Neural progenitor cell (in vitro differentiated cells): ENCODE data around the gene GPR61. TPM values are rescaled to one million over a fixed set of nuclear protein-coding genes. Genes with fewer than 3 reads are reported as not detected.

Experiments used
- DNase-seq: peaks from one replicate; pipeline ENCODE4 v3.0.0-alpha.2; 2016; ENCODE audit warnings: low spot score
- H2AFZ ChIP-seq: fragments of 200-600 bp; sonication (generic); replicated peaks from 2 replicates; pipeline ENCODE4 v1.6.1; 2016; ENCODE audit warnings: antibody characterized with exemption
- H3F3A ChIP-seq: fragments of 200-600 bp; sonication (generic); 2 replicates; pipeline ENCODE4 v1.6.1; 2016; ENCODE audit warnings: antibody characterized with exemption, low read depth
- H3K27ac ChIP-seq: fragments of 200-600 bp; sonication (generic); 2 replicates; pipeline ENCODE4 v1.5.1; 2016; ENCODE audit warnings: mild to moderate bottlenecking
- H3K27me3 ChIP-seq: fragments of 200-600 bp; sonication (generic); 2 replicates; pipeline ENCODE4 v1.6.1; 2016; ENCODE audit warnings: mild to moderate bottlenecking, moderate library complexity
- H3K36me3 ChIP-seq: fragments of 200-600 bp; sonication (generic); 2 replicates; pipeline ENCODE4 v1.5.1; 2016
- H3K4me1 ChIP-seq: fragments of 200-600 bp; sonication (generic); 2 replicates; pipeline ENCODE4 v1.6.1; 2016; ENCODE audit warnings: mixed run types
- H3K4me2 ChIP-seq: fragments of 200-600 bp; sonication (generic); 2 replicates; pipeline ENCODE4 v1.6.1; 2016
- H3K4me3 ChIP-seq: fragments of 200-600 bp; sonication (generic); 2 replicates; pipeline ENCODE4 v1.5.1; 2016
- H3K79me2 ChIP-seq: fragments of 200-600 bp; sonication (generic); 2 replicates; pipeline ENCODE4 v1.6.1; 2016; ENCODE audit warnings: low read depth
- H3K9ac ChIP-seq: fragments of 200-600 bp; sonication (generic); 2 replicates; pipeline ENCODE4 v1.6.1; 2016
- H3K9me3 ChIP-seq: fragments of 200-600 bp; sonication (generic); 2 replicates; pipeline ENCODE4 v1.5.1; 2016; ENCODE audit warnings: low read depth
- H4K20me1 ChIP-seq: fragments of 200-600 bp; sonication (generic); 2 replicates; pipeline ENCODE4 v1.6.1; 2016; ENCODE audit warnings: low read depth
- H3K27ac Mint-ChIP-seq: 3 replicates; pipeline ENCODE4 v1.8.0; 2021; ENCODE audit warnings: mixed read lengths
- H3K27me3 Mint-ChIP-seq: 2 replicates; pipeline ENCODE4 v1.8.0; 2022; ENCODE audit warnings: low read depth, mild to moderate bottlenecking, inconsistent platforms, moderate library complexity, mixed read lengths; ENCODE audit not compliant: insufficient read depth
- H3K36me3 Mint-ChIP-seq: 3 replicates; pipeline ENCODE4 v1.8.0; 2021; ENCODE audit warnings: mixed read lengths
- H3K4me1 Mint-ChIP-seq: 3 replicates; pipeline ENCODE4 v1.8.0; 2021; ENCODE audit warnings: mixed read lengths
- H3K4me3 Mint-ChIP-seq: 3 replicates; pipeline ENCODE4 v1.8.0; 2021; ENCODE audit warnings: mild to moderate bottlenecking, moderate library complexity, mixed read lengths
- H3K9me3 Mint-ChIP-seq: 3 replicates; pipeline ENCODE4 v1.8.0; 2020; ENCODE audit warnings: mixed read lengths
- EZH2 ChIP-seq: fragments of 200-600 bp; sonication (generic); IDR thresholded peaks from 2 replicates; pipeline ENCODE4 v1.6.1; 2017; ENCODE audit warnings: antibody characterized with exemption, mild to moderate bottlenecking, moderate library complexity
- EZH2phosphoT487 ChIP-seq: fragments of 200-600 bp; sonication (generic); IDR thresholded peaks from 2 replicates; pipeline ENCODE4 v1.6.1; 2017; ENCODE audit warnings: antibody characterized with exemption
- total RNA-seq: library from RNA; depleted of rRNA; stranded (reverse); fragments of >200 nt; gene quantifications from 2 replicates; pipeline ENCODE4 v1.2.3, GENCODE V29; 2015; ENCODE audit warnings: low replicate concordance
- TF ChIP-seq, protein P1 (sequence below): fragments of 200-600 bp; sonication (generic); IDR thresholded peaks from 2 replicates; pipeline ENCODE4 v1.5.1; 2017; ENCODE audit warnings: antibody characterized with exemption, mild to moderate bottlenecking

GPR61 gene
- total RNA-seq, 1 donor from 2014 or later, result 0.71 TPM

DNA sequence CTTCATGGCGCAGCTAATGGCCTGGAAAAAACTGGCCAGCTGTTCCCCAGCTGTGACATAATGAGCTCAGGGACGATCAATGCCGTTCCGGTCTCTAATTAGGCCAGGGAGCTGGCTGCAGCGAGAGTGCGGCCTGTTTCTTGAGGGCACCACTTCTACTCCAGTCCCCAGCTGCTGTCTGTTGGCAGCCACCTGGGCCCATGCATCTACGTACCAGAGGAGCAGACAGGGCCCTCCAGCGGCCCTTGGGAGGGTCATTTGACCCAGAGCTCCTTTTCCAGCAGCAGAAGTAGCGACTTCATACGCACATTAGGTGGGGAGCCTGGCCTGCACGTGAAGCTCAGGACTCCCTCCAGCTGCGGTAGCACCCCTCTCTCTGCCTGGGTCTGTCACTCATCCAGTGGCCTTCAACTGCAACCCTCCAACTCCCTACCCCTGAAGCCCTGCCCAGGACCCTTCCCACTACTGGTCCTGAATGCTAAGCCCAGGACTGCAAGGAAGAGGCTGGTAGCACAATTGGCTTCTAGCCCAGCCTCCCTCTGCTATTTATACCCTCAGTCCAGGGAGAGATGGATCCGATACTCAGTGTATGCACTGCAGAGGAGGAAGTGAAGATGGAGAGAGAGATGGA is 9.1 kb upstream of the GPR61 start:
- peak; percentile 57 for DNase-seq
- H3K9me3 ChIP-seq, result no peaks in the 10 kb centered on the region
- H3K79me2 ChIP-seq, result no peaks in the 10 kb centered on the region
- H3K4me1 ChIP-seq, result peaks cover 18% of the 10 kb centered on the region
- no peaks in the 10 kb centered on the region for H3K27me3 ChIP-seq
- no peaks in the 10 kb centered on the region for H4K20me1 ChIP-seq
- H3K36me3 Mint-ChIP-seq, result no peaks in the 10 kb centered on the region
- peaks cover 36% of the 10 kb centered on the region for H3K4me1 Mint-ChIP-seq
- no peak overlapping the region for H3K27ac Mint-ChIP-seq
- H3F3A ChIP-seq, result peaks cover 5% of the 10 kb centered on the region
- H3K4me3 ChIP-seq, result no peak overlapping the region
- H3K9me3 Mint-ChIP-seq, result no peaks in the 10 kb centered on the region
- TF ChIP-seq EZH2phosphoT487 (no peak), EZH2 (no peak)
- TF ChIP-seq, protein P1, sequence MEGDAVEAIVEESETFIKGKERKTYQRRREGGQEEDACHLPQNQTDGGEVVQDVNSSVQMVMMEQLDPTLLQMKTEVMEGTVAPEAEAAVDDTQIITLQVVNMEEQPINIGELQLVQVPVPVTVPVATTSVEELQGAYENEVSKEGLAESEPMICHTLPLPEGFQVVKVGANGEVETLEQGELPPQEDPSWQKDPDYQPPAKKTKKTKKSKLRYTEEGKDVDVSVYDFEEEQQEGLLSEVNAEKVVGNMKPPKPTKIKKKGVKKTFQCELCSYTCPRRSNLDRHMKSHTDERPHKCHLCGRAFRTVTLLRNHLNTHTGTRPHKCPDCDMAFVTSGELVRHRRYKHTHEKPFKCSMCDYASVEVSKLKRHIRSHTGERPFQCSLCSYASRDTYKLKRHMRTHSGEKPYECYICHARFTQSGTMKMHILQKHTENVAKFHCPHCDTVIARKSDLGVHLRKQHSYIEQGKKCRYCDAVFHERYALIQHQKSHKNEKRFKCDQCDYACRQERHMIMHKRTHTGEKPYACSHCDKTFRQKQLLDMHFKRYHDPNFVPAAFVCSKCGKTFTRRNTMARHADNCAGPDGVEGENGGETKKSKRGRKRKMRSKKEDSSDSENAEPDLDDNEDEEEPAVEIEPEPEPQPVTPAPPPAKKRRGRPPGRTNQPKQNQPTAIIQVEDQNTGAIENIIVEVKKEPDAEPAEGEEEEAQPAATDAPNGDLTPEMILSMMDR, result no peak
- no peaks in the 10 kb centered on the region for H3K36me3 ChIP-seq
- H3K4me3 Mint-ChIP-seq, result no peak overlapping the region
- peak overlapping the region; percentile 45 for H3K4me2 ChIP-seq
- peaks cover 9% of the 10 kb centered on the region for H3K27me3 Mint-ChIP-seq
- no peak overlapping the region for H3K9ac ChIP-seq
- no peak overlapping the region for H2AFZ ChIP-seq
- H3K27ac ChIP-seq, result no peak overlapping the region

DNA sequence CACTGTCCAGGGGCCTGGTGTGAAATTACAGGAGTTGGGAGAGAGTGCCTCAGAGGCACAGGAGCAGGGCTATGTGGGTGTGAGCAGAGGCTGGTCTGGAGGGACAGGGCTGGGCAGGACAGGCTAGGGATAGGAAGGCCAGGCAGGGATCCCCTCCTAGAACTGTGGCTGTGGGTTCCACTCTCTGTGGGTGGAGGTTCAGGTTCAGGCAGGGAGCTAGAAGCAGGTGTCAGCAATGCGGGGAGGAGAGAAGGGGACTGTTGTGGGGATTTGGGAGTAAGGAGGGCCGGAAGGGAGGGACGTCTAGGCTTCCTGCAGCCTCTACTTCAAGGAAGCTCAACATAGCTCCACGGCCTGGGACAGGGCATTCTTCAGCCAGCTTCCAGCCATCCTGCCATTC is 8.3 kb upstream of the GPR61 start:
- Histone ChIP-seq H3F3A (peaks cover 5% of the 10 kb centered on the region), H3K4me3 (no peak overlapping the region), H3K36me3 (no peaks in the 10 kb centered on the region), H3K27ac (no peak overlapping the region), H3K9ac (no peak overlapping the region), H3K9me3 (no peaks in the 10 kb centered on the region), H4K20me1 (no peaks in the 10 kb centered on the region), H3K4me2 (no peak overlapping the region), H2AFZ (no peak overlapping the region), H3K4me1 (peaks cover 26% of the 10 kb centered on the region), H3K27me3 (no peaks in the 10 kb centered on the region), H3K79me2 (no peaks in the 10 kb centered on the region)
- peaks cover 7% of the 10 kb centered on the region for H3K27me3 Mint-ChIP-seq
- no peak overlapping the region for H3K4me3 Mint-ChIP-seq
- no peaks in the 10 kb centered on the region for H3K9me3 Mint-ChIP-seq
- TF ChIP-seq EZH2phosphoT487 (no peak), EZH2 (no peak)
- TF ChIP-seq, protein P1, result no peak
- DNase-seq, result no peak
- H3K27ac Mint-ChIP-seq, result peak overlapping the region; percentile 19
- H3K4me1 Mint-ChIP-seq, result peaks cover 42% of the 10 kb centered on the region
- no peaks in the 10 kb centered on the region for H3K36me3 Mint-ChIP-seq

DNA sequence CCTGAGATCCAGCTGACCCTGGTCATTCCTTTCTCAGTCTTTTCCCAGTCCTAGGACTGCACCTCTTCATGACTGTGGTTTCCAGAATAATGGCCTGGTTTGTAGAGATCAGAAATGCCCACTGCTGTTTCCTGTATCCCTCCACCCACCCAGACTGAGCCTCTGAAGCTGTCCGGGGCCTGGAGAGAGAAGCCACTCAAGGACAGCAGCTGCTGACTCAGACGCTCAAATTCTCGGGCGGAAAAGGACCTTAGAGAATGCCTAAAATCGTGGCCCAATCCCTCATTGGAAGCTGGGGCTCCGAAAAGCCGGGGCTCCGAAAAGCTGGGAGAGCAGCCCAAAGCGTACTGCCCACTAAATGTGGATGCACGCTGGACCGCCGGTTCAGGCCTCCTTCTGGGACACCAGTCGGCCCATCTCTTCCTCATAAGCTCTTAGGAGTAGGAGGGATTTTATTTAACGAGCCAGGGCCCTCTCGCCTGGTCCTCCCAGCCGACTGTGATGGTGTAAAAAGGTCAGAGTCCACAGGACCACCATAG is 7.8 kb upstream of the GPR61 start:
- no peaks in the 10 kb centered on the region for H3K36me3 ChIP-seq
- Mint-ChIP-seq H3K36me3 (no peaks in the 10 kb centered on the region), H3K4me1 (peaks cover 45% of the 10 kb centered on the region), H3K9me3 (no peaks in the 10 kb centered on the region), H3K4me3 (no peak overlapping the region), H3K27me3 (peaks cover 7% of the 10 kb centered on the region), H3K27ac (peak overlapping the region; percentile 57)
- H3K9ac ChIP-seq, result no peak overlapping the region
- H3F3A ChIP-seq, result peaks cover 5% of the 10 kb centered on the region
- H2AFZ ChIP-seq, result peak overlapping the region; percentile 10
- no peak for DNase-seq
- H3K27me3 ChIP-seq, result no peaks in the 10 kb centered on the region
- no peak overlapping the region for H3K27ac ChIP-seq
- no peak for TF ChIP-seq EZH2phosphoT487
- TF ChIP-seq EZH2, result no peak
- TF ChIP-seq, protein P1, result no peak
- H3K4me3 ChIP-seq, result no peak overlapping the region
- H3K4me2 ChIP-seq, result no peak overlapping the region
- peaks cover 26% of the 10 kb centered on the region for H3K4me1 ChIP-seq
- no peaks in the 10 kb centered on the region for H3K79me2 ChIP-seq
- no peaks in the 10 kb centered on the region for H3K9me3 ChIP-seq
- H4K20me1 ChIP-seq, result no peaks in the 10 kb centered on the region
